ENCODE results near the gene CSNK1G2. TPM values are rescaled to one million over a fixed set of nuclear protein-coding genes. Genes with fewer than 3 reads are reported as not detected.

CSNK1G2 gene
- polyA plus RNA-seq, 2 of the 4 experiments (the other 2 are of a cell fraction), result 15.5 to 42.0 TPM

GRCh38 chr19:1999856-2000515 lies 59.0 kb downstream of the CSNK1G2 start (continued):
- TF ChIP-seq HMGXB4 (CRISPR knock-in tag; IDR thresholded peaks at IDR 0.05; ENCODE audit: borderline replicate concordance), result no peak

DNA sequence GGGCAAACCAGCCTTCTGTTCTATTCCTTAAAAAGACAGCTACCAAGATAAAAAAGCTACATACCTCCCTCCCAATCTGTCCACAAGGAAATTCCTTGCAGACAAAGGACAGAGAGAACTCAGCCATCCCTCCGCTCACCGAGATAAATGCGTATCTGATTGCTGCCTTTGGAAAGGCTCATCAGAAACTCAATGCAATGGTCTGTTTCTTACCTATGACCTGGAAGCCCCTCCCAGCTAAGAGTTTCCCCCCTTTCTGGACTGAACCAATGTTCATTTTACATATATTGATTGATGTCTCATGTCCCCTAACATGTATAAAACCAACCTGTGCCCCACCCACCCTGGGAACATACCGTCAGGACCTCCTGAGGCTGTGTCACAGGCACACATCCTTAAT lies 62.9 kb downstream of the CSNK1G2 start:
- H3K27ac ChIP-seq, result no peak overlapping the region
- ATAC-seq, result no peak
- no peak overlapping the region for H3K4me3 ChIP-seq
- no peaks in the 10 kb centered on the region for H3K9me3 ChIP-seq
- ChIA-PET CTCF (interaction anchor here (0.6 to 1.6 kb wide), 6 partner anchors 15 to 508 kb away, joined by 3 to 6 read pairs (median 3); no protein-coding TSS in a partner anchor), POLR2A (no interaction called here)
- 84% methylated on average over 4 of the region's 4 CpGs for WGBS (ENCODE audit: missing lambda C conversion rate)
- H3K4me2 ChIP-seq, result no peak overlapping the region
- no peaks in the 10 kb centered on the region for H3K4me1 ChIP-seq
- DNase-seq (ENCODE audit: low read depth in 1 of 2, low spot score in 1 of 2), result no peak
- no peak for FAIRE-seq
- TF ChIP-seq SREBF2 (IDR thresholded peaks at IDR 0.05) (no peak), ZC3H11A (IDR thresholded peaks at IDR 0.05) (no peak), HOXA7 (CRISPR knock-in tag; IDR thresholded peaks at IDR 0.05) (no peak), NPAS2 (CRISPR knock-in tag; IDR thresholded peaks at IDR 0.05; ENCODE audit: borderline replicate concordance) (no peak), RNF2 (IDR thresholded peaks at IDR 0.05; ENCODE audit: borderline replicate concordance, low read depth) (no peak)
- TF ChIP-seq, protein P1, sequence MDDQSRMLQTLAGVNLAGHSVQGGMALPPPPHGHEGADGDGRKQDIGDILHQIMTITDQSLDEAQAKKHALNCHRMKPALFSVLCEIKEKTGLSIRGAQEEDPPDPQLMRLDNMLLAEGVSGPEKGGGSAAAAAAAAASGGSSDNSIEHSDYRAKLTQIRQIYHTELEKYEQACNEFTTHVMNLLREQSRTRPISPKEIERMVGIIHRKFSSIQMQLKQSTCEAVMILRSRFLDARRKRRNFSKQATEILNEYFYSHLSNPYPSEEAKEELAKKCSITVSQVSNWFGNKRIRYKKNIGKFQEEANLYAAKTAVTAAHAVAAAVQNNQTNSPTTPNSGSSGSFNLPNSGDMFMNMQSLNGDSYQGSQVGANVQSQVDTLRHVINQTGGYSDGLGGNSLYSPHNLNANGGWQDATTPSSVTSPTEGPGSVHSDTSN (IDR thresholded peaks at IDR 0.05), result no peak

DNA sequence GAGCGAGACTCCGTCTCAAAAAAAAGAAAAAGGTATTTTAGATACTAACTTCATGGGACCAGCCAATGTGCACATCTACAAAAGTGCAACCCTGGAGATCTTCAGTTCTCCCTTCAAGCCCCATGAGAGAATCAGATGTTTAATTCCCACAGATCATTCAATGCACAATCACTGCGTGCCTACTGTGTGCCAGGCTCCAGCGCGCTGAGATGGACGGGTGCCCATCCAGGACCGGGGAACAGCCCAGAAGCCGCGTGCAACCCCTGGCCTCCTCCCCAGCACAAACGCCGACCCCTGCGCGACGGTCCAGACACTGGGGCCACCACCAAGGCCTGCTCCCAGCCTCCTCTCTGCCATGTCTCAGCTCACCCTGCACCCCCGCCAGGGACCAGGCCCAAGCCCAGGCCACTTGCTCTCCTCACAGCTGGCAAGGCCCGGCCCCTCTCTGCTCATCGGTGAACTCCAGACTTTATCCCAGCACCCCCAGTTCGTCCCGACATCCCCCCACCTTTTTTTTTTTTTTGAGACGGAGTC lies 69.2 kb downstream of the CSNK1G2 start:
- FAIRE-seq (no peak), ATAC-seq (no peak; a peak in 1 of 6 replicates), DNase-seq (ENCODE audit: low read depth in 1 of 2, low spot score in 1 of 2) (no peak)
- no peak overlapping the region for H3K27ac ChIP-seq
- no peak for TF ChIP-seq ZC3H11A (IDR thresholded peaks at IDR 0.05)
- no peak for TF ChIP-seq GATA3 (IDR thresholded peaks at IDR 0.05; ENCODE audit: borderline replicate concordance)
- no peak for TF ChIP-seq HES2 (IDR thresholded peaks at IDR 0.05)
- no peak for TF ChIP-seq HOXB13 (CRISPR knock-in tag; IDR thresholded peaks at IDR 0.05; ENCODE audit: low read depth)
- TF ChIP-seq KDM1A (IDR thresholded peaks at IDR 0.05; ENCODE audit: low read depth), result no peak
- no peak for TF ChIP-seq RFX5 (IDR thresholded peaks at IDR 0.05)
- no peak for TF ChIP-seq MAFK (IDR thresholded peaks at IDR 0.05; ENCODE audit: partially characterized antibody)
- TF ChIP-seq JUNB (IDR thresholded peaks at IDR 0.05), result no peak
- TF ChIP-seq HOXA7 (CRISPR knock-in tag; IDR thresholded peaks at IDR 0.05), result no peak
- TF ChIP-seq, protein P2, sequence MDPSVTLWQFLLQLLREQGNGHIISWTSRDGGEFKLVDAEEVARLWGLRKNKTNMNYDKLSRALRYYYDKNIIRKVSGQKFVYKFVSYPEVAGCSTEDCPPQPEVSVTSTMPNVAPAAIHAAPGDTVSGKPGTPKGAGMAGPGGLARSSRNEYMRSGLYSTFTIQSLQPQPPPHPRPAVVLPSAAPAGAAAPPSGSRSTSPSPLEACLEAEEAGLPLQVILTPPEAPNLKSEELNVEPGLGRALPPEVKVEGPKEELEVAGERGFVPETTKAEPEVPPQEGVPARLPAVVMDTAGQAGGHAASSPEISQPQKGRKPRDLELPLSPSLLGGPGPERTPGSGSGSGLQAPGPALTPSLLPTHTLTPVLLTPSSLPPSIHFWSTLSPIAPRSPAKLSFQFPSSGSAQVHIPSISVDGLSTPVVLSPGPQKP (IDR thresholded peaks at IDR 0.05; ENCODE audit: low read depth, low read length), result no peak
- TF ChIP-seq RARB (CRISPR knock-in tag; IDR thresholded peaks at IDR 0.05), result no peak
- TF ChIP-seq ZNF302 (CRISPR knock-in tag; IDR thresholded peaks at IDR 0.05), result no peak
- TF ChIP-seq CBX8 (IDR thresholded peaks at IDR 0.05), result no peak
- TF ChIP-seq FOSB (CRISPR knock-in tag; IDR thresholded peaks at IDR 0.05), result no peak
- no peak for TF ChIP-seq SMC3 (IDR thresholded peaks at IDR 0.05)
- TF ChIP-seq HOXB5 (CRISPR knock-in tag; IDR thresholded peaks at IDR 0.05), result no peak
- TF ChIP-seq NR3C1 (IDR thresholded peaks at IDR 0.05), result no peak
- CTCF ChIA-PET, result interaction anchor here (0.5 to 1.4 kb wide), 3 partner anchors 11 to 543 kb away, joined by 3 read pairs; no protein-coding TSS in a partner anchor
- H3K9me3 ChIP-seq, result no peaks in the 10 kb centered on the region
- 98% methylated on average over 14 of the region's 20 CpGs for whole genome bisulfite sequencing (ENCODE audit: missing lambda C conversion rate)
- POLR2A ChIA-PET, result no interaction called here
- H3K4me2 ChIP-seq, result no peak overlapping the region
- H3K4me3 ChIP-seq, result no peak overlapping the region
- H3K4me1 ChIP-seq, result peaks cover 8% of the 10 kb centered on the region; the same call in 1 of the 3 replicates

All from A549 (cell line).